Astrocyte of the spinal cord (primary cell): ENCODE measurements around the gene RPL13.

ENCODE experiments used
- DNase-seq: peaks from one replicate; pipeline ENCODE4 v3.0.0; 2011; ENCODE audit warnings: low read depth, low spot score
- H3K4me3 ChIP-seq: 2 replicates; pipeline ENCODE4 v1.5.1; 2011; ENCODE audit warnings: low read depth, mild to moderate bottlenecking, low read length, moderate library complexity
- in situ Hi-C: cut with HindIII; loops from 2 replicates; pipeline ENCODE4 v1.10.0; 2017; ENCODE audit warnings: low sequenced_read_pairs
- TF ChIP-seq, protein P1 (sequence below): IDR thresholded peaks from 2 replicates; pipeline ENCODE4 v1.5.1; 2012; ENCODE audit warnings: low read depth, mild to moderate bottlenecking, low read length, inconsistent platforms

Gene RPL13

DNA sequence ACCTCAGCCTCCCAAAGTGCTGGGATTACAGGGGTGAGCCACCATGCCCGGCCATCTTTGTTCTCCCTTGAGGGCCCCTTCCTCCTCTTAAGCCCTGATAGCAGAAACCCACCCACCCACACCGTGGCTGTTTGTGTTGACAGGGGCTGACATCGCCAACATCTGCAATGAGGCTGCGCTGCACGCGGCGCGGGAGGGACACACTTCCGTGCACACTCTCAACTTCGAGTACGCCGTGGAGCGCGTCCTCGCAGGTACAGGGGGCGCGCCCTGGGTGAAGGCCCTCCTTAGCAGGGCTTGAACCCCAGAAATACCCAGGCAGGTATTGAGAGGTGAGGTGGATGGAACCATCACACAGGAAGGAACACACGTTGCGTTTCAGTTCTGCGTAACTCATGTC, 12.6 kb upstream of the RPL13 start:
- TF ChIP-seq, protein P1, sequence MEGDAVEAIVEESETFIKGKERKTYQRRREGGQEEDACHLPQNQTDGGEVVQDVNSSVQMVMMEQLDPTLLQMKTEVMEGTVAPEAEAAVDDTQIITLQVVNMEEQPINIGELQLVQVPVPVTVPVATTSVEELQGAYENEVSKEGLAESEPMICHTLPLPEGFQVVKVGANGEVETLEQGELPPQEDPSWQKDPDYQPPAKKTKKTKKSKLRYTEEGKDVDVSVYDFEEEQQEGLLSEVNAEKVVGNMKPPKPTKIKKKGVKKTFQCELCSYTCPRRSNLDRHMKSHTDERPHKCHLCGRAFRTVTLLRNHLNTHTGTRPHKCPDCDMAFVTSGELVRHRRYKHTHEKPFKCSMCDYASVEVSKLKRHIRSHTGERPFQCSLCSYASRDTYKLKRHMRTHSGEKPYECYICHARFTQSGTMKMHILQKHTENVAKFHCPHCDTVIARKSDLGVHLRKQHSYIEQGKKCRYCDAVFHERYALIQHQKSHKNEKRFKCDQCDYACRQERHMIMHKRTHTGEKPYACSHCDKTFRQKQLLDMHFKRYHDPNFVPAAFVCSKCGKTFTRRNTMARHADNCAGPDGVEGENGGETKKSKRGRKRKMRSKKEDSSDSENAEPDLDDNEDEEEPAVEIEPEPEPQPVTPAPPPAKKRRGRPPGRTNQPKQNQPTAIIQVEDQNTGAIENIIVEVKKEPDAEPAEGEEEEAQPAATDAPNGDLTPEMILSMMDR = no peak
- in situ Hi-C loops = no loop called here
- DNase-seq = no peak
- H3K4me3 ChIP-seq = no peak overlapping the region

DNA sequence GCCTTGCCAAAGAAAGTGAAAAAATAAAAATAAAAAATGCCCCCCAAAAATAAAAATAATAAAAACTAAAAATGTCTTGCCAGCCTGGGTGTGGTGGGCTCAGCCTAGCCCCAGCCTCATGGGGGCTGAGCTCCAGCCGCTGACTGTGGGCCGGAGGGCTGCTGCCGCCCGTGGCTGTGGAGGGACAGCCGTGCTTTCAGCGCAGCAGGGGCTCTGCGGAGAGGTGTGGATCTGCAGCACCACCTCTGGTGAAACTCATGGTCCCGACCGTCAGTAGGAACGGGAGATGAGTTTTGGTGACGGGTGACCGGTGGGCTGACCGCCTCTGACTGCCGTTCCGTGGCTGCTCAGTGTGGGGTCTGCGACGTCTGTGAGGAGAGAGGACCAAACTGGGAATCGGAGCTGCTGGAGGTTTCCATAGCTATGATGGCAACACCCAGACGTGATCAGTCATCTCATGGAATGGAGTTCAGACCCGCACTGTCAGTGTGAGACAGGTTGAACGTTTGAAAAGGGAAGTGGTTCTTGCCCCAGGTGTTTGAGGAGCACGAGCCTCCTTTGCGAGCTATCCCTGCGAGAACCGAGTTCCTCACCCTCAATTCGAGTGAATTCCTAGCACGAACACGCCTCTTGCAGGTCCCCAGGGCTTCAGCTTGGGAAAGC, 12.0 kb upstream of the RPL13 start:
- DNase-seq = no peak
- in situ Hi-C loops = no loop called here
- H3K4me3 ChIP-seq = no peak overlapping the region
- TF ChIP-seq, protein P1 = no peak

DNA sequence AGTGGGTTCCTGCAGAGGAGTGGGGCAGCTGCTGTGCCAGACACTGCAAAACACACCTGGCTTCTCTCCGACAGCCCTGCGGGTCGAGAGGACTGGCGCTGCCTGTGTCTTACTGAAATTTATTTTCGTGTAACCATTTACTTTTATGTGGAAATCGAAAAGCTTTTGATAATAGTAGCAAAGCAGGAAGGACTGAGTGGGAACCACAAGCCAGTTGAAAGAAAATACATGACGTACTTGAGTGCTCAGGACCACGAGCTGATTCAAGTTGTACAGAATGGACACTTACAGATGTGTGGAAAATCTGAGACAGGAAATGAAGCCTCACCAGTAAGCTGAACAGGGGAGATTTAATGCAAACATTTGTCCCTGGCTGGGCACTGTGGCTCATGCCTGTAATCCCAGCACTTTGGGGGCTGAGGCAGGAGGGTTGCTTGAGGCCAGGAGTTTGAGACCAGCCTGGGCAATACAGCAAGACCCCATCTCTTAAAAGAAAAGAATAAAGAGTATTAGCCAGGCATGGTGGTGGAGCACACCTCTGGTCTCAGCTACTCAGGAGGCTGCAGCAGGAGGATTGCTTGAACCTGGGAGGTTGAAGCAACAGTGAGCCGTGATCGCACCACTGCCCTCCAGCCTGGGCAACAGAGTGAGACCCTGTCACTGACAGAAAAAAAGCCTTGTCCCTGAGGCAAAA, 11.3 kb upstream of the RPL13 start:
- in situ Hi-C loops = no loop called here
- TF ChIP-seq, protein P1 = no peak
- no peak overlapping the region for H3K4me3 ChIP-seq
- DNase-seq = no peak

DNA sequence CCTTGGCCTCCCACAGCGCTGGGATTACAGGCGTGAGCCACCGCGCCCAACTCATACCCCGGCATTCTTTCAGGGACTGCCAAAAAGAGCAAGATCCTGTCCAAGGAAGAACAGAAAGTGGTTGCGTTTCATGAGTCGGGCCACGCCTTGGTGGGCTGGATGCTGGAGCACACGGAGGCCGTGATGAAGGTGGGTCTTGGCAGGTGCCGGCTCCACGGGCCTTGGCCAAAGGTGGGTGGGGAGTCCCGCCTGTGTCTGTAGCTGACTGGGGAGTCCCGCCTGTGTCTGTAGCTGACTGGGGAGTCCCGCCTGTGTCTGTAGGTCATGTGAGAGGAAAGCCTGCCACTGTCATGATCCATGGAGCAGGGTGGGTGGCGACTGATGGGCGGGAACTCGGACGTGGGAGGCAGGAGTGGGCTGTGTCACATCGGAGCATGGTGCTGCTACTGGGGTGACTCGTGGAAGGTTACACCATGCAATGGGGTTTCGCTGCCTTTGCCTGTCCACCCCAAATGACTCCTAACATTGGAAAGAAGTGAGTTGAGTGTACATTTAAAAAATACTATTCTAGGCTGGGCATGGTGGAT, 10.0 kb upstream of the RPL13 start:
- no peak overlapping the region for H3K4me3 ChIP-seq
- DNase-seq = no peak
- TF ChIP-seq, protein P1 = no peak
- in situ Hi-C loops = no loop called here

DNA sequence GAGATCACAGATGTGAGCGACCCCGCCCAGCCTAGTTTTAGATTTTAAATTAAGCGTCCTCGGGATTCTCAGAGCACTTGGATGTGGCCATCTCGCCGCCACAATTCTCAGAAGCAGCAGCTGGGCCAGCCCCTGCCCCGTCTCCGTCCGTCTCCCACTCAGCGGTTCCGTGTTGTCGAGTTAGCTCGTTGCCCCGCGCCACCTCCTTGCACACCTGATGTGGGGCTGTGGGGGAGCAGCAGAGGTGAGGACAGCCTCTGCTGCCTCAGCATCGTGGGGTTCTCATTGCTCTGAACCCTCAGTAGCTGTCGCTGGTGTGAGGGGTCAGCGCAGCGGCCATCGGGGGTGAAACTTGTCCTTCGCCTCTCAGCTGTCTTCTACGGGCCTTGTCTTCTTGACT, 8.2 kb upstream of the RPL13 start:
- no peak for DNase-seq
- no peak overlapping the region for H3K4me3 ChIP-seq
- in situ Hi-C loops = no loop called here
- TF ChIP-seq, protein P1 = no peak

DNA sequence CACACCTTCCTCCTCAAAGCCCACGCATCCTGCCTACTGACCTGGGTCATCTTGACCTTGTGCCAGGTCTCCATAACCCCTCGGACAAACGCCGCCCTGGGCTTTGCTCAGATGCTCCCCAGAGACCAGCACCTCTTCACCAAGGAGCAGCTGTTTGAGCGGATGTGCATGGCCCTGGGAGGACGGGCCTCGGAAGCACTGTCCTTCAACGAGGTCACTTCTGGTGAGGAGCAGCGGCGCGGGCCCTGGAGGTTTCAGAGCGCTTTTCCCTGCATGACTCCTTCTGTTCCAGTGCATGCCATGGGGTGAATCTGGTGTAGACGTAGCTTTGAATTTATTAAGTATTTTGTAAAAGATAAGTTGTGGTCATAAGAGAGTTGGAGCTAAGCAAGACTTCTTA, 7.6 kb upstream of the RPL13 start:
- TF ChIP-seq, protein P1 = no peak
- DNase-seq = no peak
- H3K4me3 ChIP-seq = no peak overlapping the region
- in situ Hi-C loops = no loop called here
